ENCODE results near the gene SLC2A11.

GRCh38 chr22:23847310-23847920 is 10.3 kb upstream of the SLC2A11 start:
- TF ChIP-seq EGR1 (IDR thresholded peaks at IDR 0.05; ENCODE audit: low read depth) (no peak), JUND (IDR thresholded peaks at IDR 0.05) (no peak), EZH2phosphoT487 (IDR thresholded peaks at IDR 0.05; ENCODE audit: borderline replicate concordance) (no peak), EZH2 (IDR thresholded peaks at IDR 0.05) (no peak)
- TF ChIP-seq, protein P1, sequence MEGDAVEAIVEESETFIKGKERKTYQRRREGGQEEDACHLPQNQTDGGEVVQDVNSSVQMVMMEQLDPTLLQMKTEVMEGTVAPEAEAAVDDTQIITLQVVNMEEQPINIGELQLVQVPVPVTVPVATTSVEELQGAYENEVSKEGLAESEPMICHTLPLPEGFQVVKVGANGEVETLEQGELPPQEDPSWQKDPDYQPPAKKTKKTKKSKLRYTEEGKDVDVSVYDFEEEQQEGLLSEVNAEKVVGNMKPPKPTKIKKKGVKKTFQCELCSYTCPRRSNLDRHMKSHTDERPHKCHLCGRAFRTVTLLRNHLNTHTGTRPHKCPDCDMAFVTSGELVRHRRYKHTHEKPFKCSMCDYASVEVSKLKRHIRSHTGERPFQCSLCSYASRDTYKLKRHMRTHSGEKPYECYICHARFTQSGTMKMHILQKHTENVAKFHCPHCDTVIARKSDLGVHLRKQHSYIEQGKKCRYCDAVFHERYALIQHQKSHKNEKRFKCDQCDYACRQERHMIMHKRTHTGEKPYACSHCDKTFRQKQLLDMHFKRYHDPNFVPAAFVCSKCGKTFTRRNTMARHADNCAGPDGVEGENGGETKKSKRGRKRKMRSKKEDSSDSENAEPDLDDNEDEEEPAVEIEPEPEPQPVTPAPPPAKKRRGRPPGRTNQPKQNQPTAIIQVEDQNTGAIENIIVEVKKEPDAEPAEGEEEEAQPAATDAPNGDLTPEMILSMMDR (IDR thresholded peaks at IDR 0.05 in 2 of 3, conservative IDR thresholded peaks at IDR 0.05 in 1 of 3; ENCODE audit: borderline replicate concordance in 1 of 3, insufficient read depth in 1 of 3, low read depth in 2 of 3, low read length in 2 of 3) = no peak
- TF ChIP-seq, protein P2, sequence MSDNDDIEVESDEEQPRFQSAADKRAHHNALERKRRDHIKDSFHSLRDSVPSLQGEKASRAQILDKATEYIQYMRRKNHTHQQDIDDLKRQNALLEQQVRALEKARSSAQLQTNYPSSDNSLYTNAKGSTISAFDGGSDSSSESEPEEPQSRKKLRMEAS (IDR thresholded peaks at IDR 0.05) = no peak
